ENCODE data around the gene HERPUD1.

Gene HERPUD1

GRCh38 chr16:56897026-56897799 is 34.7 kb upstream of the HERPUD1 start:
- no peak for TF ChIP-seq SNAI2 (CRISPR knock-in tag; IDR thresholded peaks at IDR 0.05)
- no peak for TF ChIP-seq TOX (CRISPR knock-in tag; IDR thresholded peaks at IDR 0.05; ENCODE audit: borderline replicate concordance)
- TF ChIP-seq TSHZ2 (CRISPR knock-in tag; IDR thresholded peaks at IDR 0.05) = no peak
- no peak for TF ChIP-seq ZFP3 (CRISPR knock-in tag; IDR thresholded peaks at IDR 0.05)
- no peak for TF ChIP-seq CSDC2 (CRISPR knock-in tag; IDR thresholded peaks at IDR 0.05)
- TF ChIP-seq ARNTL (CRISPR knock-in tag; IDR thresholded peaks at IDR 0.05; ENCODE audit: borderline replicate concordance, low read depth) = no peak
- no peak for TF ChIP-seq OSR1 (CRISPR knock-in tag; IDR thresholded peaks at IDR 0.05)
- no peak for TF ChIP-seq TCF4 (CRISPR knock-in tag; IDR thresholded peaks at IDR 0.05; ENCODE audit: borderline replicate concordance)
- TF ChIP-seq BACH2 (CRISPR knock-in tag; IDR thresholded peaks at IDR 0.05; ENCODE audit: borderline replicate concordance) = no peak
- TF ChIP-seq PPARA (CRISPR knock-in tag; IDR thresholded peaks at IDR 0.05; ENCODE audit: borderline replicate concordance) = no peak
- TF ChIP-seq ZC3H10 (CRISPR knock-in tag; IDR thresholded peaks at IDR 0.05) = no peak
- TF ChIP-seq ZNF8 (CRISPR knock-in tag; IDR thresholded peaks at IDR 0.05) = no peak
- TF ChIP-seq PATZ1 (CRISPR knock-in tag; IDR thresholded peaks at IDR 0.05; ENCODE audit: borderline replicate concordance) = no peak
- TF ChIP-seq ESRRG (CRISPR knock-in tag; IDR thresholded peaks at IDR 0.05) = no peak
- TF ChIP-seq RARB (CRISPR knock-in tag; IDR thresholded peaks at IDR 0.05) = no peak
- TF ChIP-seq, protein P1, sequence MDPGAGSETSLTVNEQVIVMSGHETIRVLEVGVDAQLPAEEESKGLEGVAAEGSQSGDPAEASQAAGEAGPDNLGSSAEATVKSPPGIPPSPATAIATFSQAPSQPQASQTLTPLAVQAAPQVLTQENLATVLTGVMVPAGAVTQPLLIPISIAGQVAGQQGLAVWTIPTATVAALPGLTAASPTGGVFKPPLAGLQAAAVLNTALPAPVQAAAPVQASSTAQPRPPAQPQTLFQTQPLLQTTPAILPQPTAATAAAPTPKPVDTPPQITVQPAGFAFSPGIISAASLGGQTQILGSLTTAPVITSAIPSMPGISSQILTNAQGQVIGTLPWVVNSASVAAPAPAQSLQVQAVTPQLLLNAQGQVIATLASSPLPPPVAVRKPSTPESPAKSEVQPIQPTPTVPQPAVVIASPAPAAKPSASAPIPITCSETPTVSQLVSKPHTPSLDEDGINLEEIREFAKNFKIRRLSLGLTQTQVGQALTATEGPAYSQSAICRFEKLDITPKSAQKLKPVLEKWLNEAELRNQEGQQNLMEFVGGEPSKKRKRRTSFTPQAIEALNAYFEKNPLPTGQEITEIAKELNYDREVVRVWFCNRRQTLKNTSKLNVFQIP (CRISPR knock-in tag; IDR thresholded peaks at IDR 0.05; ENCODE audit: borderline replicate concordance, low read depth) = no peak
- no peak for TF ChIP-seq ZFP30 (CRISPR knock-in tag; IDR thresholded peaks at IDR 0.05)
- TF ChIP-seq, protein P2, sequence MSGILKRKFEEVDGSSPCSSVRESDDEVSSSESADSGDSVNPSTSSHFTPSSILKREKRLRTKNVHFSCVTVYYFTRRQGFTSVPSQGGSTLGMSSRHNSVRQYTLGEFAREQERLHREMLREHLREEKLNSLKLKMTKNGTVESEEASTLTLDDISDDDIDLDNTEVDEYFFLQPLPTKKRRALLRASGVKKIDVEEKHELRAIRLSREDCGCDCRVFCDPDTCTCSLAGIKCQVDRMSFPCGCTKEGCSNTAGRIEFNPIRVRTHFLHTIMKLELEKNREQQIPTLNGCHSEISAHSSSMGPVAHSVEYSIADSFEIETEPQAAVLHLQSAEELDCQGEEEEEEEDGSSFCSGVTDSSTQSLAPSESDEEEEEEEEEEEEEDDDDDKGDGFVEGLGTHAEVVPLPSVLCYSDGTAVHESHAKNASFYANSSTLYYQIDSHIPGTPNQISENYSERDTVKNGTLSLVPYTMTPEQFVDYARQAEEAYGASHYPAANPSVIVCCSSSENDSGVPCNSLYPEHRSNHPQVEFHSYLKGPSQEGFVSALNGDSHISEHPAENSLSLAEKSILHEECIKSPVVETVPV (CRISPR knock-in tag; IDR thresholded peaks at IDR 0.05) = no peak
- no peak for ATAC-seq

DNA sequence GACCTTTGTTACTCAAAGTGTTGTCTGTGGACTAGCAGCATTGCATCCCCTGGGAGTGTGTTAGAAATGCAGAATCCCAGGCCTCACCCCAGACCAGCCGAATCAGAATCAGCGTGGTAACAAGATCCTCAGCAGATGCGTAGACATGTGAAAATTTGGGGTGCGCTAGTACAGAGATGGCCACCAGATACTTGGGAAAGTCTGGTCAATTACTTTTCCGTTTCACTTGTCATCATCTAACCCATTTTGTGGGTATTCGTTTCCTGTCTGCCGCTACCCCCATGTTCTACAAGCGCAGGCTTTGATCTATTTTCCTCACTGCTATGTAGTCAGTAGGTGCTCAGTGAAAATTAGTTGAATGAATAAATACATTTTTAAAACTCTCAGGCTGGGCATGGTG is 33.1 kb upstream of the HERPUD1 start:
- no peak for ATAC-seq
- TF ChIP-seq ZNF8 (CRISPR knock-in tag; IDR thresholded peaks at IDR 0.05) (no peak), ESRRG (CRISPR knock-in tag; IDR thresholded peaks at IDR 0.05) (no peak), PPARA (CRISPR knock-in tag; IDR thresholded peaks at IDR 0.05; ENCODE audit: borderline replicate concordance) (no peak), CREB5 (CRISPR knock-in tag; IDR thresholded peaks at IDR 0.05; ENCODE audit: low read depth) (no peak), GLIS3 (CRISPR knock-in tag; IDR thresholded peaks at IDR 0.05) (no peak), OSR1 (CRISPR knock-in tag; IDR thresholded peaks at IDR 0.05) (no peak), CSDC2 (CRISPR knock-in tag; IDR thresholded peaks at IDR 0.05) (no peak), PATZ1 (CRISPR knock-in tag; IDR thresholded peaks at IDR 0.05; ENCODE audit: borderline replicate concordance) (no peak), TCF4 (CRISPR knock-in tag; IDR thresholded peaks at IDR 0.05; ENCODE audit: borderline replicate concordance) (no peak), RARB (CRISPR knock-in tag; IDR thresholded peaks at IDR 0.05) (no peak), BACH2 (CRISPR knock-in tag; IDR thresholded peaks at IDR 0.05; ENCODE audit: borderline replicate concordance) (no peak), SNAI2 (CRISPR knock-in tag; IDR thresholded peaks at IDR 0.05) (no peak), ARNTL (CRISPR knock-in tag; IDR thresholded peaks at IDR 0.05; ENCODE audit: borderline replicate concordance, low read depth) (no peak), ISL1 (CRISPR knock-in tag; IDR thresholded peaks at IDR 0.05) (no peak), TSHZ2 (CRISPR knock-in tag; IDR thresholded peaks at IDR 0.05) (no peak)
- TF ChIP-seq, protein P1 (CRISPR knock-in tag; IDR thresholded peaks at IDR 0.05; ENCODE audit: borderline replicate concordance, low read depth) = no peak

Measured in SK-N-SH treated with all-trans-retinoic acid at 6 μM for 48 hours (cell line).